GM21423 (cell line): ENCODE results near the gene CCDC85A.
"Not testable (repeated sequence)": the region's sequence is repeated elsewhere in the genome, so short reads cannot be mapped to it uniquely, and the experiment has no call there.

Experiments used
- ATAC-seq: cut with Tn5 transposase; IDR thresholded peaks from one replicate; pipeline ENCODE4 v1.9.1; 2021; ENCODE audit warnings: mild to moderate bottlenecking, moderate library complexity; ENCODE audit not compliant: unreplicated experiment

CCDC85A gene

DNA sequence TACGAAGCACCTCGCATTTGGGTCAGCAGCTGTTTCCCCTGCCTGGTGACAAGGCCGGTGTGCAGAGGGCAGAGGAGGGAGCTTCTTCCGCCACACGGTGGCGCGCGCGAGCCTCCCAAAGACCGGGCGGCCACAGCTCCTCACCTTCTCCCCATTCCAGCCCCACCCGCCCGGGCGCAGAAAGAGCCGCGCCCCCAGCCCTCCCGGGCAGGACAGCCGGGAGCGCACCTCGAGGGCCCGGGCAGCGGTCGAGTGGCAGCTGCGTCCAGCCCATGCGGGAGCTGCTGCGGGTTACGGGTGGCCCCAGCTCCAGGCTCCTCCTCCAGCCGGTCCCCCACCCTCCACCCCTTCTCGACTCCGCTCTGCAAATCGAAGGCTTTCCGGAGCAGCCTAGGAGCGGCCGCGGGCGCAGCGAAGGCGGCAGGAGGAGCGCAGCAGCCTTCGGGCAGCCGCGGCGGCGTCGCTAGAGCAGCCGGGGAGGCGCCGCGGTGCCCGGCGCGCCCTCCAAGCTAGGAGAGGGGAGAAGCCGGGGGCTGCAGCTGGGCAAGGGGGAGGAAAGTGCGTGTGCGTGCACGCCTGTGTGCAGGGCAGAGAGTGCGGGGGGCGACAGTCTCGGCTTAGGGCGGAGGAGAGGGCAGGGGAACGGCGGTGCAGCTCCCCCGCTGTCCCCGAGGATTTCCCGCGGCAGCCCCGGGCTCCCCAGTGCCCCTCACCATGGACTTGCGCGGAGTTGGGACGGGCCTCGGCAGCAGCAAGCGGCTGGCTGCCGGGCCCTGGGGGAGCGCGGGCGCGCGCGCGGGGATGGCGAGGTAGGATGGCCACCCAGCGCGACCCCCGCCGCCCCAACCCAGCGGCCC lies at the start of gene CCDC85A:
CCDC85A (plus strand) TSS at position 348 of the 857 bp plus-strand sequence. CDS start 635 bp downstream, outside the sequence.
- peak; percentile 98 for ATAC-seq

DNA sequence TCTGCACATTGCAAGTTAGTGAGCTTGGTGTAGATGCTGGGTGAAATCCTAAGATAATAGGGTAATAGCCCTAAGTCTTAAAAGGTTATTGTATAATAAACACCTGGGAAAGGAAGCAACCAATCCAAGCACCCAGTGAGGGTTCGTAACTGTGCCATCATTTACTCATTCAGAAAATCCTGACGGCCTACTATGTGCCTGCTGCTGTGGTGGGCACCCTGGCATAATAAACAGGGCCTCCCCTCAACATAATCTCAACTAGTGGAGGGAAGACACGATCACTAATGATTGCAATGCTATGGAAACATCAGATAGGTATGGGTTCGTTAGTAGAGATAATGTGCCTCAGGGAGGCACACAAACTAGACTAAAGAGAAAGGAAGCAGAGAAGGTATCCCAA lies 48.9 kb upstream of the CCDC85A start:
- no peak for ATAC-seq

- ATAC-seq = not testable (repeated sequence)
These were observed 41.2 kb upstream of the CCDC85A start for GRCh38 chr2:56142497-56143061.

DNA sequence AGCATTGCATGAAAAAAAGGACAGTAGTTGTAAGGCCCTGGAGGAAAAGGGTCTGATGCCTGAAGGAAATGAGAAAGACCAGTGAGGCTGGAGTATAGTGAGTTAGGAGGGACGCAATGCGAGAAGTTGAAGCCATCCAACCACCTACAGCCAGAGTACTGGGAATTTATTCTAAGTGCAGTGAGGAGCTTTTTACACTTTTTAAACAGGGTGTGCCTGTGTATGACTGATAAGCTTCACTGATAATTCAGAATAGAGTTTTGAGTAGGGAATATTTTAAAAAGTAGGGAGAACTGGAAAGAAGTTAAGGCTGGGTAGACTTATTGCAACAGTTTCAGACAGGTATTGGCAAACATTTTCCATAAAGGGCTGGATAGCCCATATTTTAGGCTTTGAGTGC lies 35.9 kb upstream of the CCDC85A start:
- no peak for ATAC-seq

GRCh38 chr2:56148825-56149224 lies 35.0 kb upstream of the CCDC85A start:
- ATAC-seq = no peak

DNA sequence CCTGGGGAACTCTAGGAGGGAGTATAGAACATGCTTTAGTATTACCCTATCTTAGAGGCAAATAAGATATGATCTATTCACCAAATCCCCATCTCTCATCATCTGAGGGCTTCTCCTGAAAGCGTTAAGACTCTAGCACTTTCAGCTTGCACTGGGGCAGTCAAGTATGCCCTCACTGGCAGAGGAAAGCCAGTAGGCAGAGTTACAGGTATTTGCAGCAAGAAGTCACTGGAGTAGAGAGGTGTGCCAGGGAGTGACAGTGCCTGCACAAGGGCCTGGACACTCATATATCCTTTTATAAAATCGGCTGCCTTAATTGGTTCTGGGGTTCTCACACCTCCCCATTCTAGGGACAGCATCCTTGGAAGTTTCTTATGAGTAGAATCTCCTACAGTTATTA lies 31.9 kb upstream of the CCDC85A start:
- no peak for ATAC-seq

DNA sequence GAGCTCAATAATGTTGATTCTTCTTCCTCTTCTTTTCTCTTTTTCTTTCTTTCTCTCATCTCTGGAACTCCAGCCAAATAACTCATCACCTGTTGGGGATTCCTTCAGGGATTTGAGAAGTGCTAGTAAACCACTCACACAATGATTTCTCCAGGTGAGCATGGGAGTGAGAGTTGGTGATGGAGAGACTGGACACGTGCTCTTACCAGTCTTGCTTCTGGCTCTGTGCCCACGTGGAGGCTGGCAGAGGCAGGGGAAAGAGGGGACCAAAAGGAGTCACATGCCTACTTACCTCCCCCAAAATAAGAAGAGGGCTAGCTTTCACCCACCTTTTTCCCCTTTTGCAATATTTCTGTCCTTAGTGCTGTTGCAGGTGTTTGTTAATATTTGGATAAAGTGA lies 28.6 kb upstream of the CCDC85A start:
- ATAC-seq = no peak

GRCh38 chr2:56159875-56160274 lies 23.9 kb upstream of the CCDC85A start:
- not testable (repeated sequence) for ATAC-seq

DNA sequence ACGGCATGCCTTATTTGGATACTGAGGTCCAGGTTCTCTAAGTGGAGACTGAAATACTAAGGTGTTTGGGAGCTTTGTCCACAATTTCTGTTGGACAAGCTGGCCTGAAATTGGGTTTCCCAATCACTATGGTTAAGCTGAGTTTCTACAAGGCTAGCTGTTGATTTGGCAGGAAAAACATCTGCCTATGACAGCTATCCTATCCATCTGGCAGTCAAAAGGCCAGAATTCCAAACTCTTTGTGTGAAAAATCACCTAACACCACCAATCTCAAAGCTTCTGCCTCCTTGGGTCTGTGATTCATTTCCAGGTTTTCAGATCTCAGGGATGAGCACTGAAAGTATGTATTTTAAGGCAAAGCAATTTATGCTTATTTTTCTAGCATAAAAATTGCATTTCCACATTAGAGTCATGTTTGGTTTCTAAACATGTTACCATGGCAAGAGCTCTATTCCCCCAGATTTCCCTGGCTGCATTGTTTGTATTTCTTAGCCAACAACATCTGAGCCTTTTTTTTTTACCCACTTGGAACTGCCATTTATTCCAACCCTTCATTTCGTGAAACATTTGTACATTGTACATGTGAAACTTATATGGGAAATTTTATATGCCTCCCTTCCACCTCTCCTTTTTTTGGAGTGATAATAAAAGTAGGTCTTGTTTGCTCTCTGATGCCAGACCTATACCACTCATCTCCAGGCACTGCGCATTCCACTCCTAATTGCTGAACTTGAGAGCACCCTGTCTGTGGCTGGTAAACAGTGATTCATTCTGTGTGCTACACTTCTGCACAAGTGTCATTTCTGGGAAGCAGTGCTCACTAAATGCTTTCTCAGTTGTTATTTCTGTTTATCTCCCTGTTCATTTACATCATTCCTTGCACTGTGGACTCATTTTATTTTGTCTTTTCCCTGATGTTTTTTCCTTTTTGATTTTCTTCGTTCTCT lies 15.9 kb upstream of the CCDC85A start:
- no peak for ATAC-seq

GRCh38 chr2:56169521-56169920 lies 14.3 kb upstream of the CCDC85A start:
- no peak for ATAC-seq

DNA sequence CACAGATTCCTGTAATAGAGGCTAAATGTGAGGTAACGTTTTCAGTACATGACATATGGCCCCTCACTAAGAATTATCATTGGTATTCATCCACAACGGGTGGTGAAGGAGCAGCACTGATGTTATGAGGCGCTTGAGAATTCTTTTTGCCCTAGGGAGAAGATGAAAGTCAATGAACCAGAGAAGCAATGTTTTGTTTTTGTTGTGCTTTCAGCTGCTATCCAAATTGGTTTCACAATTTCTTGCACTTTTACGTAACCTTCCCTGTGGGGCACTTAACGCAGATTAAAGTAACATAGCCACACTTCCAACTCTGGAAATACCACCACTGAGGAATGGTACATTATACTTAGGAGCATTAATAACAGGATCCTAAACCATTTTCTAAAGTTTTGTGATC lies 13.3 kb upstream of the CCDC85A start:
- ATAC-seq = no peak

GRCh38 chr2:56170988-56171387 lies 12.8 kb upstream of the CCDC85A start:
- no peak for ATAC-seq

DNA sequence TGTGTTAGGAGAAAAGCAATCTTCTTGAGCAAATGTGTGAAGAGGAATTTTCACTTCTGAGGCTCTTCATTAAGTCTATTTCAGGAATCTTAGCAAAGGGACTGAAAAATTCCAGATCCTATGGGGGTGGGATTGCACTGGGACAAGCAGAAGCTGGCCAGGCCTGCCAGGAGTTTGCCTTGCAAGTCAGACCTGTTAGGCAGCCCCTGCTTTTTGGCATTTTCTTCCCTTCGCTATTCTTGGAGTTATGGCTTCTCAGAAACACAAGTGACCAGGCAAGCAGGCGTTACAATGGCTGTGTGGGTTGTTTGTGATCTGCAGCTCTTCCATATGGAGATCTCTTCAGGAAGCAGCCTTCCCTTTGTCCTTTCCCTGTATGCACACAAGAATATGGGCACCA lies 8.0 kb upstream of the CCDC85A start:
- ATAC-seq = no peak

DNA sequence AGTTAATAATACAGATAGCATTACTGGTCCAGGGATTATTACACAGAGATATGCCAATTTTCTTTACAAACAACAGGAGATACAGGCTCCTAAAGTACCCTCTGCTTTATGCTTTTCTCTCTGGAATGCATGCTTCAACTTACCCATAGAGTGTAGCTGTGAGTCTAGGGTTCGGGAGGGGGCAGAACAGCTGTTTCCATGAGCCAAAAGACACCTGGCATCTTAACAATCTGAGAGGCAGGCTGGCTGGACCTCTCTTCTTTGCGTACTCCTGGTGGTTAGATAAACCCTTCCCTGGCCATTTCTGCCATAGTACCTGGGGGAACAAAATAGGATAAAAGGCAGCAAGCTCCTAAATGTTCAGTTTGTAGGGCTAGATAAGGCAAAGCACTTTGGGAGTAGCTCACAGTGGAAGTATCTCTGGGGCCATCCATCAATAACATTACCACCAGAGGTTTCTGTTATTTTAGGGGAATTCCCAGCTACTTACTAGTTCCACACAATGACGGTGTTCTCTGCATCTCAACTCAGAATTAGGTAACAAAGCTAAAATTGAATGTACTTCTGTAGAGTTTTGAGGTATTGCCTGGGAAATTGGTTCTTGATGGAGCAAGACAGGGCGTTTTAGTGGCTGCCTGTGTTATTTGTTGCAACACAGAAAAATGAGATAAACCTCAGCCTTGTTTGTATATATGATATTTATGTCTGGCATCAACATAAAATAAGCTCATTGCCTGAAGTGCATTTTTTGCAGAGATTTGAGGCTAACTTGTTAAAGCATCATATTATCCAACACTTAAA lies 6.2 kb upstream of the CCDC85A start:
- peak; percentile 55 for ATAC-seq

DNA sequence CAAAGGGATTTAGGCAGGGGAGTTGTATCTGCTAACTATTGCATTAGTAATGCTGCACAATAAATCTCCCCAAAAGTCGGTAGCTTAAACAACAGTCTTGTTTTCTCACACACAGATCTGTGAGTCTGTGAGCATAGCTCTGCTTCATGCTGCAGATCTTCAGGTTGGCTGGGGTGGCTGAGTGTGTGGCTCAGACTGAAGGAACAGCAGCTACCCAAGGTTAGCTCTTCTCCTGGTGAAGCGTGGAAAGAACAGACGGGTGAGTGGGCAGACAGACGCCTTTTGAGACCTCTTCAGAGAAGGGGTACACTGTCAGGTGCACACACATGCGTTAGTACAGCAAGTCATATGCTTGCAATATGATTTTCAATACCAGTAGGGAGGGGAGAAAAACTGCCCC lies 3.9 kb upstream of the CCDC85A start:
- ATAC-seq = no peak

DNA sequence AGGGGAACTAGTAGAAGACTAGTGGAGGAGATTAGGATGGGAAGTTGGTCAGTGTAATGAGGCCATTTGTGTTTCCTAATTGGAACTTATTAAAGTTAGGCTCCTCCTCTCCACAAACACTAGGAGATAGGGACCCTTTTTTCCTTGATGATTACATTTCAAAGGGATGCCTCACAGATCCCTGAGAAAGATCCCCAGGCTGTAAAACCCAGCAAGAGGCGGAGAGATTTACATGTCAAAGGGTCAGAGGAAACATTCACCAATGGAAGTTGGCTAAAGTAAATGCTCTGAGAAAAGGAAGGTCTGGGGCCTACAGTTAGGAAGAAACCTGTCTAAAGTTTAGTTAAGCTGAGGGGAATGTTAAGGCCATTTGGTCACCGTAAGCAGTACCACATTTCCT lies 1.4 kb upstream of the CCDC85A start:
- ATAC-seq = no peak

DNA sequence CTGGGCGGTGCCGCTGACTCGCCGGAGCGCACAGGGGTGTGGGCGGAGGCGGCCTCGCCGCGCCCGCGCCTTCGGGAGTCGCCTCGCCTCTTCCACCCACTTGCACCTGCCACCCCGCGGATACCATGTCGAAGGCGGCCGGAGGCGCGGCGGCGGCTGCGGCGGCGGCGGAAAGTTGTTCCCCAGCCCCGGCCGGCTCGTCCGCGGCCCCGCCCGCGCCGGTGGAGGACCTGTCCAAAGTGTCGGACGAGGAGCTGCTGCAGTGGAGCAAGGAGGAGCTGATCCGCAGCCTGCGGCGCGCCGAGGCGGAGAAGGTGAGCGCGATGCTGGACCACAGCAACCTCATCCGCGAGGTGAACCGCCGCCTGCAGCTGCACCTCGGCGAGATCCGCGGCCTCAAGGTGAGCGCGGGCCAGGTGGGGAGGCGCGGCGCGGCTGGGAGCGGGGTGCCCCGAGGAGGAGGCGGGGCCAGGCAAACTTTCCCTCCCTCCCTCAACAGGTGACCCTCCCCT lies 766 bp downstream of the CCDC85A start:
- ATAC-seq = no peak

DNA sequence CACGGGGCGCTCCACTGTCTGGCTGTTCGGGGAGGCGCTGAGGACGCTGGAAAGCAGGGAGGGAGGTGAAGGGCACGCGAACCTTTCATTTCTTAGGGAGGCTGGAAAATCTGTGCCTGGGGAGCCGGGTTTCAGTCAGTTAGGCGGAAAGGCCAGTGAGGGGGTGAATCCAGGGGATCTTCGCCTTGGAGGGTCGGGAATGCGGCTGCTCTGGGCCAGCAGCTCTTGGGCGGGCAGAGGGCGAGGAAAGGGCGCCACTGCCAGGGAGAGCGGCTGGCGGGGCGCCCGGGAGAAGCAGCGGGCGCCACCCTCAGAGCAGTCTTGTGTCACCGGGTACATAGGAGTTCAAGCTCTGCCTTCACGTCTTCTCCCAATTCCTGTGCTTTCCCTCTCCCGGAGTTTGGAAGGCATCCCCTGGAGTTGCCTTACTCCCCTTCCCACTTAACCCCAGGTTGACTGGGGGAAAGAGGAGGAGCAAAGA lies 1.4 kb downstream of the CCDC85A start:
- ATAC-seq = no peak

DNA sequence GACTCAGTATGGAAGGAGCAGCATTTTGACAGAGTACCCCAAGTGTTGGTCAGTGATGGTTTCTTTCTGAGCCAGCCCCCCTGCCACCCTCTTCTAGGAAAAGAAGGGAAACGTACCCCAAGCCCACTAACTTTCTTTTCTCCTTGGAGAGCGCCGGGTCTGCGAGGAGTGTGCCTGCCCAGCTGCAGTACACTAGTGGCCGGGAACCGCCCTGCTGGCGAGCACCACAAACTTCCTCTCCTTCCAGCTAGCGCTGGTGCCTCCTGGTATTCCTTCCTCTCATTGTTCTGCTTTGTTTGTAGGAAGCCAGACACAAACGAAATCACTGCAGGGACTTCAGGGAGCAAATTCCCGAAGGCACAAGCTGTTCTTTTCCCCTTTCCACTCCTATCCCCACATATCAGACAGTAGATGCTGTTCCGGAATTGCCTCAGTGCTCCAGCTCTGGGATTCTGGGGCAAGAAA lies 1.8 kb downstream of the CCDC85A start:
- ATAC-seq = no peak

GRCh38 chr2:56191617-56192016 lies 7.8 kb downstream of the CCDC85A start:
- no peak for ATAC-seq
